Stimulated activated CD8-positive, alpha-beta memory T cell treated with anti-CD3 and anti-CD28 coated beads, Interleukin-12 subunit alpha, Interleukin-12 subunit beta, amount 100 ng/mL, for 1 hour (primary cell): Measurements from ENCODE around the gene INPP4B.
"Not testable (repeated sequence)": the region's sequence is repeated elsewhere in the genome, so short reads cannot be mapped to it uniquely, and the experiment has no call there.

Experiments
- DNase-seq: peaks from one replicate; pipeline ENCODE4 v3.0.0-alpha.2; 2020; ENCODE audit warnings: low read depth

INPP4B gene

GRCh38 chr4:142683503-142683902 is 162.6 kb downstream of the INPP4B start:
- DNase-seq, result no peak

GRCh38 chr4:142671516-142671915 is 174.6 kb downstream of the INPP4B start:
- DNase-seq, result no peak

GRCh38 chr4:142663828-142664227 is 182.3 kb downstream of the INPP4B start:
- no peak for DNase-seq

DNA sequence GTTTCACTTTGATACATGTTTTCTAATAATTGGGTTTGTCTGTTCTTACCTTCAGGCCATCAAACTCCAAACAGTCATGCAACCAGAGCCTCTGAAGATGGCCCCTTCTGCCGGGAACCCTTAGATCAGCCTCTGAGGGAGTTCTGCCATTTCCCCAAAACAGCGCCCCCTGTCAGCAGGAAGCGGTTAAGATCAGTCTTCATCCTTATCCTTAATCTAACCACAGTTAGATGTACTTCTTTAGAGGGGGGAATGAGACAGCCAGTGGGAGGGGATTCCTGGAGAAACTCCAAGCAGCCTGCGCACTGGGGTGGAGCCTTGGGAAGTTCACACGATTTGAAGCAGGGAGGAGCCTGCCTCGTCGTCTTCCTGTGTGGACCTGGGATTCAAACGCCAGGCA is 185.4 kb downstream of the INPP4B start:
- DNase-seq, result no peak

GRCh38 chr4:142656178-142656577 is 189.9 kb downstream of the INPP4B start:
- DNase-seq, result no peak

- no peak for DNase-seq
These were observed 197.7 kb downstream of the INPP4B start for GRCh38 chr4:142648378-142648777.

GRCh38 chr4:142645475-142646108 is 200.5 kb downstream of the INPP4B start:
- no peak for DNase-seq

DNA sequence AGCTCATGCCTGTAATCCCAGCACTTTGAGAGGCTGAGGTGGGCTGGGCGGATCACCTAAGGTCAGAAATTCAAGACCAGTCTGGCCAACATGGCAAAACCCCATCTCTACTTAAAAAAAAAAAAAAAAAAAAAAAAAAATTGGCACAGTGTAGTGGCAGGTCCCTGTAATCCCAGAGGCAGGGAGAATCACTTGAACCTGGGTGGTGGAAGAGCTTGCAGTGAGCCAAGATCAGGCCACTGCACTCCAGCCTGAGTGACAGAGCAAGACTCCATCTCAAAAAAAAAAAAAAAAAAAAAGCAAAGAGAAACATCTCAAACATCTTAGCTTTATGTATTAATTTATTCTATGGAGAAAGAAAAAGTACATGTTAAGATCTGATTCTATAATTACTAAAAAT is 201.5 kb downstream of the INPP4B start:
- not testable (repeated sequence) for DNase-seq

DNA sequence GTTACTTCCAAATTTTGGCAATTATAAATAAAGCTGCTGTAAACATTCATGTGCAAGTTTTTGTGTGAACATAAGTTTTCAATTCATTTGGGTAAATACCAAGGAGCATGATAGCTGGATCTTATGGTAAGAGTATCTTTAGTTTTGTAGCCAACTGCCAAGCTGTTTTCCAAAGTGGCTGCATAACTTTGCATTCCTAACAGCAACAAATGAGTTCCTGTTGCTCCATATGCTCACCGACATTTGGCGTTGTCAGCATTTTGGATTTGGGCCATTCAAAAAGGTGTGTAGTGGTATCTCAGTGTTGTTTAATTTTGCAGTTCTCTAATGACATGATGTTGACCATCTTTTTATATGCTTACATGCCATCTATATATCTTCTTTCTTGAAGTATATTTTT is 208.5 kb downstream of the INPP4B start:
- DNase-seq, result no peak

DNA sequence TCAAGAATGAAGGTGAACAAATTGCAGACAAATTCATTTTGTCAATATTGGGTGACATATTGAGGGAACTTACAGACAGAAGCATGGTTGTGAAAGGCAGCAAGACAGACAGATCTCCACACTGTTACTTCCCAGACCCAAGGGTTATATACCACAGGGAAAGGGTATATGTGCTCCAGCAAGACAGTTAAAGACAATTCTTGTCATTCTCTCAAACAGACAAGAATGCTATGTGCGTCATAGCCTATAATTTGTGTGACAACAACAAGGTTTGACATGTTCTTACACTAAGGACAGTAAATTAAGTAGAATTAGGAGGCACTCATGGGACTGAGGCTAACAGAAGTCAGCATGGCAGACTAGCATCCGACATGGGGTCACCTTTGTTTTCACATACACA is 214.3 kb downstream of the INPP4B start:
- DNase-seq, result no peak

GRCh38 chr4:142615324-142615665 is 230.8 kb downstream of the INPP4B start:
- DNase-seq, result no peak

DNA sequence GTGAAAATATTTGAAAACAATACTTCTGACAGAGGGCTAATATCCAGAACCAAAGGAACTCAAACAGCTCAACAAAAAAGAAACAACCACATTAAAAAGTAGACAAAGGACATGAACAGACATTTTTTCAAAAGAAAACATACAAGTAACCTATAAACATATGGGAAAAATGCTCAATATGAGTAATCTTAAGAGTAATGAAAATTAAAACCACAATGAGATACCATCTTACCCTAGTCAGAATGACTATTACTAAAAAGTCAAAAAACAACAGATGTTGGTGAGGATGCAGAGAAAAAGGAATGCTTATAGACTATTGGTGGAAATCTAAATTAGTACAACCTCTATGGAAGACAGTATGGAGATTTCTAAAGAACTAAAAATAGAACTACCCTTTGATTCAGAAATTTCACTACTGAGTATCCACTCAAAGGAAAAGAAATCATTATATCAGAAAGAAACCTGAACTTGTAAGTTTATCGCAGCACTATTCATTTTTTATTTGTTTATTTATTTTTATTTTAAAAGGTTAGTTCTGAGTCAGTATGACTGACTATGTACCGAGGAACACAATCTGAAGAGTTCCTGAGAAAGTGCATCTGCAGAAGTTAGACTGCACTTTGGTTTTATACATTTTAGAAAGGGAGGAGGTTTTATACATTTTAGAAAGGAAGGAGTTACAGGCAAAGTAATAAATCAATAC is 231.3 kb downstream of the INPP4B start:
- DNase-seq, result no peak

DNA sequence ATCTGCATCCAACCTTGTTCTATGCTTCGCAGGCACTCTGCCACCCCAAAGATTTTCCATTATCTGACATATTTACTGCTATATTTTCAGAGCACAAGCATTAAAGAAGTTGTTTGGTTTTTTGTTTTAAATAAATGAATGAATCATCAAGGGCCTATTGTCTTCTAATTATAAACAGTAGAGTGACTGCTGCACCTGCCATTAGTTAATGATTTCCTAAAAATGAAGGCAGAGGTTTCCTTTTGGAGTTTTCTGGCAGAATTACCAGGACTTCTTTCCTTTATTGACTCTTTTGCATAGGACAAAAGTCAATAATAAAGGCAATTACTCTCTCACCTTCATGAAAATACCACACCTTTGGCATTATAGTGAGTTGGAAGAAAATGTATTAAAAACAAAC is 238.1 kb downstream of the INPP4B start:
- no peak for DNase-seq

GRCh38 chr4:142600952-142601351 is 245.1 kb downstream of the INPP4B start:
- DNase-seq, result no peak

DNA sequence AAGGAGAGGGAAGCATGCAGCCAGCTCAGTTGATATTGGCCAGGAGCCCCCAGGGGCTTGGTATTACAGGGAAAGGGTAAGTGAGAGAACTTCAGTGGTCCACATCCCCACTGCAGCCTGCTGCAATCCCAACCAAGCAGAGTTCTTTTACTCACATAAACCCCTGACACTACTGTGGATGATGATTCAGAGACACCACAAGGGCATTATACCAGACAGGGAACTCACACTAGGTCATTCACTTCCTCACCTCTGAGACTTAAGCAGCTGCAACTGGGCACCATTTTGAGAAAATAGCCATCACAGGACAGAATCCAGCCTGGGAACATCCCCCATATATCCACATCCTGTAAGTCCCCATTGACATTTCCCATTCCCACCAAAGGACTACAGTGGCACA is 248.0 kb downstream of the INPP4B start:
- no peak for DNase-seq

DNA sequence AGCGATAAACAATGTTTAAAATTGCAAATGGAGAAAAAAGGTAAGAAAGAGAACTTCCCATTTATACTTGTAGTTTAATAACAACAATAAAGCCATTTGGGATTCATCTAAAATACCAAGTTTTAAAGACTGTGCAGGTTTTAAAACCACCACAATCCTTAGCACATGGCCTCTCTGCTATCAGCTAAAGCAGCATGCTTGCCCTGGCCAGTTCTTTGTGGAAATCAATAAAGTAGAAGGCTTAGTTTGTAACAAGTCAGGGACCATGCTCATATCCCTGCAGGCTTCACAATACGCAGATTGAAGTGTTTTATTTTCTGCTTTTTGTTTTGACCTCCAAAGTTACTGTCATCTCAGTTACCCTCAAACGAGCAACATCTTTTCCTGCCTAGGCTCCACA is 249.5 kb downstream of the INPP4B start:
- DNase-seq, result no peak

DNA sequence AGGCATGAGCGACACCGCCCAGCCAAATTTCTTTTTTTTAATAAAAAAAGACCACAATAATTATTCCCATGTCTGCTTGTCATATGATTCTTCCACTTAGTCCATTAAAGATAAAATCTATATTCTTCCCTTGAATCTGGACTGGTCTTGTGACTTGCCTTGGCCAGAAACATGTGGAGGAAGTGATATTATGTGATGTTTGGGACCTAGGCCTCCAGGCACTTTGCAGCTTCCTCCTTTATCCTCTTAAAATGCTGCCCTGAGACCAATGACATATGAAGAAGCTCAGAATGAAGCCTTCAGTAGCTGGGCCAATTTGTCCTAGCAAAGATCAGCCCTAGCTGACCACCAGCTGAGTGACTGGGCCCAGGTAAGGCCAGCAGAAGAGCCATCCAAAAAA is 250.0 kb downstream of the INPP4B start:
- no peak for DNase-seq

GRCh38 chr4:142595222-142595871 is 250.8 kb downstream of the INPP4B start:
- DNase-seq, result no peak

DNA sequence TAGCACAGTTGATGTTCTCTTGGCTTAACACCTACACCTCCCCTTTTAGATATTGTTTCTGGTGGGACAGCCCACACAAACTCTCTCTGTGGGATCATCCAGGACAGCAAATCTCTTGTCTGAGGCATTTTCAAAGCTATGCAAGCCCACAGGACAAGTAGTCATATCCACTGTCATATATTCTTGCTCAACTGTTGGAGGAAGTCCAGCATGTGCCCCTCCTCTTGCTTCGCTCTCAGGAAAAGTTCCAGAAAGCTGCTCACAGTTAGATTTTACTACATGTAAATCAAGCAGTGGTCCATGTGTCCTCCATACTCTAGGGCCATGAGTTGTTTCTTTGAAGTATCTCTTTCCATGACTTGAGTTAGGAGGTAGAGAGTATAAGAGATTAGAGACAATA is 260.7 kb downstream of the INPP4B start:
- no peak for DNase-seq

DNA sequence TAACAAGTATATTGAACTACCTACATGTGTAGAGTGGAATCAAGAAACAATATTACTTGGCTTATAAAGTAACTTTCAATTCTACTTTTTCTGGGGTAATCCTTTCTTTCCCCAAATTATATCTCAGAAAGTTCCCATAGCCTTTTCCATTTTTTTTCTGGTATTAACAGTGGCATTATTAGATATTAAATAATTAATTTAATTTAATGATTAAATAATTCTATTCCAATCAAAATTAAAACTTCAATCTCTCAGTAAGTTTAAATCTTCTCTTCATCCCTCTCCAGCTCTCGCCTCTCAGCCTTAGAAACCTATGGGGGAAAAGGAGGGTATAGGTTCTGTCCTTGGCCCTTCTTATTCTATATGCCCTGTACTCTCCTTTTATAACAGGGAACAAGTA is 262.4 kb downstream of the INPP4B start:
- no peak for DNase-seq

DNA sequence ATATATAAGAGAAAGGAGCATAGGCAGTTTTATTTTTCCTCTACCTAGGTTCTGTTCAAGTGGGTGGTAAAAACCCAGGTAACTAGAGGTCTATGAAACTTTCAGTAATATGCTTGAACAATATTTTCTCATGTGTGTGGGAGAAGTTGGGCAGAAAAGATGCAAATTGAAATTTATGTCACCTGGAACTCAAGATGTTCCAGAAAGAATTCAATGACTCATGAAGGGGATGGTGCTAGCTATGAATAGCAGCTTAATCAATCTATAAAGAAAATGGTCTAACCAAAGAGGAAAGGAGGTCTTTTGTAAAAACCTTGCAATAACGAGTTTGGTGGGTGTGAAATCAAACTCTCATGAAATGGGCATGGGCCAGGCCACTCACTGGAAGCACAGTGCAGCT is 263.8 kb downstream of the INPP4B start:
- no peak for DNase-seq

DNA sequence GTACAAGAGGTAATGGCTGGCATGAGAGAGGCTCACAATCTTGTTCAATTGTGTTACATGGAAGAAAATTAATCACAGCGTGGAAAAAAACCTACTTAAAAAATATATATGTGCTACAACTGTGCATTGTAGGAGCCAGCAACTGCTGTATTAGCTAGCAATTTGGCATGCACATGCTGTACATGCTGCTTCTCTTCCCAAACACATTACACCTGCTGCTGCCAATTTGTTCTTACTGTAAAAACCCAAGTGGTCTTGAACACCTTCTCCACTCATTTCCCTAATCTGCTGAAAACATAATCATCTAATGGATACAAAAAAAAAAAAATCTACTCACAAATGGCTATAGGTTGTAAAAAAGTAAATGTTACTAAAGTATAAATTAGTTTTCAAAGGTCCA is 264.2 kb downstream of the INPP4B start:
- DNase-seq, result no peak

DNA sequence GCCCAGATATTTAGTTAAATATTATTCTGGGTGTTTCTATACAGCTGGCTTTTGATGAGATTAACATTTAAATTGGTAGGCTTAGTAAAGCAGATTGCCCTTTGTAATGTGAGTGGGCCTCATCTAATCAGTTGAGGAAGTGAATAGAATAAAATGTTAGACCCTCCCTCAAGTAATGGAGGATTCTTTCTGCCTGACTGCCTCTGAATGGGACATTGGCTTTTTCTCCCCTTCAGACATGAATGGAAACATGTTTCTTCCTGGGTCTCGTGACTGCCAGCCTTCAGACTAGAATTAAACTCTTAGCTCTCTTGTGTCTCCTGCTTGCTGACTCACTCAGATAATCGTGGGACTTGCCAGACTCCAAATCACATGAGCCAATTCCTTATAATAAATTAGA is 266.7 kb downstream of the INPP4B start:
- no peak for DNase-seq

DNA sequence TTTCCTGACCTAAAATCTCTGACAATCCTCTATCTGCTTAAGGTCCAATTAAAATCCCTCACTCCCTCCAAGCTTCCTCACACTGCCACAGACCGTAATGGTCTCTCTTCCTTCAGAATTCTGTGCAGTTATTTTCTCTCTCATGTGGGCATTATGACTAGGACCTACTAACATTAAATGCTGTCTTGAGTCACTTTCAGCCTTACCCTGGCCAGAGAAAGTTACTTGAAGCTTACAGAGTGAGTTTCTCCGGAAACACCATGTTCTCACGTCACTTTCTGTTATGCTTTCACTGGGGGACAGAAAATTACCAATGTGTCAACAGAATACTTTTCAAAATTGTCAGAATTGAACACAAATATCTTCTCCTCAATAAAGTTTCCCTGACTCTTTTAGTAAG is 271.8 kb downstream of the INPP4B start:
- DNase-seq, result no peak
